Esophagus squamous epithelium (tissue), 4 donors: ENCODE results near the gene SEMA4C.

Source experiments
- CTCF ChIP-seq, 6 experiments: fragments of 450-650 bp in 4 of 6; fragments of 200-600 bp in 2 of 6; sonication (generic) in 2 of 6; IDR thresholded peaks; one replicate each; pipeline ENCODE4 v1.5.1; 2016 to 2019; ENCODE audit warnings: antibody characterized with exemption in 6 of 6, mild to moderate bottlenecking in 4 of 6, moderate library complexity in 4 of 6
- POLR2A ChIP-seq, 4 donors: fragments of 450-650 bp; IDR thresholded peaks; one replicate each; pipeline ENCODE4 v1.6.1; 2017; ENCODE audit warnings: antibody characterized with exemption in 4 of 4, mild to moderate bottlenecking in 4 of 4, moderate library complexity in 3 of 4

GRCh38 chr2:96821113-96821675 is 48.7 kb downstream of the SEMA4C start:
- TF ChIP-seq POLR2A (IDR thresholded peaks at IDR 0.05) (no peak), CTCF (IDR thresholded peaks at IDR 0.05) (no peak)
